ENCODE results near the gene KLC1. TPM values are rescaled to one million over a fixed set of nuclear protein-coding genes. Genes with fewer than 3 reads are reported as not detected.

Gene KLC1
- total and polyA plus RNA-seq, 2 donors (not counting 1 experiment from before 2014, with no cell fraction given): 102 to 243 TPM

DNA sequence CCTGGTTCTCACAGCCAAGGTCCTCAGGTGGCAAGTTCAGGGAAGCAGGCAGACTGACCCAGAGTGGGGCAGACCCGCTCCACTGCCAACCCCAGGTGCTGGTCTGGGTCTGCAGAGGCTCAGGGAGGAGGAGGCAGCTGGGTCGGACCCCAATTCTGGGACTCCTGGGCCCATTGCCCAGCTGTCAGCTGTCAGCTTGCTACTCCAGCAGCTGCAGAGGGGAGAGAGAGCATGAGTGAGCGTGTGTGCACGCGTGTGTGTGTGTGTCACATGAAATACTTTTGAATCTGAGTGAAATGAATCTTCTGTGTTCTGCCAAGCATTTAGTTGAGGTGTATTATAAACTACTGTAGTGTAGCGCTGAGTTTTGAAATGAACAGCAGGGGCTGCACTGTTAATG is 55.5 kb downstream of the KLC1 start:
- intact Hi-C loops (cut with micrococcal nuclease): no loop called here
- Histone ChIP-seq H3K4me3 (ENCODE audit: control extremely low read depth in 1 of 5, extremely low read depth in 1 of 5, insufficient read depth in 1 of 5, low read depth in 2 of 5, low read length in 4 of 5) (no peak overlapping the region), H3K27me3 (replicated peaks in 1 of 4; ENCODE audit: control extremely low read depth in 1 of 4, control insufficient read depth in 3 of 4, insufficient read depth in 4 of 4, low read length in 3 of 4) (no peaks in the 10 kb centered on the region), H2AFZ (ENCODE audit: insufficient read depth, low read depth, low read length, poor library complexity, severe bottlenecking) (no peak overlapping the region), H3K9ac (ENCODE audit: low read length) (no peak overlapping the region), H3K4me1 (ENCODE audit: control insufficient read depth in 2 of 2, insufficient read depth in 2 of 2, low read length in 2 of 2) (peaks cover 15 to 18% of the 10 kb centered on the region in 2 donors), H3K9me3 (ENCODE audit: control extremely low read depth in 1 of 3, control insufficient read depth in 2 of 3, insufficient read depth in 1 of 3, low read length in 2 of 3) (no peaks in the 10 kb centered on the region), H3K79me2 (ENCODE audit: control insufficient read depth, insufficient read depth, low read length) (peaks cover 44% of the 10 kb centered on the region), H4K20me1 (ENCODE audit: control insufficient read depth, insufficient read depth, low read length, poor library complexity, severe bottlenecking) (peaks cover 14% of the 10 kb centered on the region), H3K27ac (ENCODE audit: low read length in 2 of 2) (no peak overlapping the region), H3K4me2 (replicated peaks; ENCODE audit: low read depth, low read length, poor library complexity, severe bottlenecking) (no peak overlapping the region), H3K36me3 (replicated peaks in 1 of 2; ENCODE audit: control extremely low read depth in 1 of 2, control insufficient read depth in 1 of 2, extremely low read depth in 1 of 2, insufficient read depth in 2 of 2, low read length in 1 of 2) (peaks cover 12 to 80% of the 10 kb centered on the region in 2 experiments)
- WGBS (ENCODE audit: insufficient coverage): 84% methylated on average over 6 of the region's 6 CpGs
- Mint-ChIP-seq H3K4me3 (no peak overlapping the region), H3K4me1 (peaks cover 15% of the 10 kb centered on the region), H3K27ac (no peak overlapping the region), H3K9me3 (ENCODE audit: insufficient read depth) (no peaks in the 10 kb centered on the region), H3K27me3 (no peaks in the 10 kb centered on the region)
- POLR2A ChIA-PET: no interaction called here
- CTCF ChIA-PET: no interaction called here
- TF ChIP-seq, protein P1, sequence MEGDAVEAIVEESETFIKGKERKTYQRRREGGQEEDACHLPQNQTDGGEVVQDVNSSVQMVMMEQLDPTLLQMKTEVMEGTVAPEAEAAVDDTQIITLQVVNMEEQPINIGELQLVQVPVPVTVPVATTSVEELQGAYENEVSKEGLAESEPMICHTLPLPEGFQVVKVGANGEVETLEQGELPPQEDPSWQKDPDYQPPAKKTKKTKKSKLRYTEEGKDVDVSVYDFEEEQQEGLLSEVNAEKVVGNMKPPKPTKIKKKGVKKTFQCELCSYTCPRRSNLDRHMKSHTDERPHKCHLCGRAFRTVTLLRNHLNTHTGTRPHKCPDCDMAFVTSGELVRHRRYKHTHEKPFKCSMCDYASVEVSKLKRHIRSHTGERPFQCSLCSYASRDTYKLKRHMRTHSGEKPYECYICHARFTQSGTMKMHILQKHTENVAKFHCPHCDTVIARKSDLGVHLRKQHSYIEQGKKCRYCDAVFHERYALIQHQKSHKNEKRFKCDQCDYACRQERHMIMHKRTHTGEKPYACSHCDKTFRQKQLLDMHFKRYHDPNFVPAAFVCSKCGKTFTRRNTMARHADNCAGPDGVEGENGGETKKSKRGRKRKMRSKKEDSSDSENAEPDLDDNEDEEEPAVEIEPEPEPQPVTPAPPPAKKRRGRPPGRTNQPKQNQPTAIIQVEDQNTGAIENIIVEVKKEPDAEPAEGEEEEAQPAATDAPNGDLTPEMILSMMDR (IDR thresholded peaks at IDR 0.05): no peak
- TF ChIP-seq EZH2 (IDR thresholded peaks at IDR 0.05; ENCODE audit: borderline replicate concordance, insufficient read depth, low read depth, low read length, poor library complexity, severe bottlenecking): no peak
- DNase-seq (no peak), ATAC-seq (ENCODE audit: low read depth) (no peak)

DNA sequence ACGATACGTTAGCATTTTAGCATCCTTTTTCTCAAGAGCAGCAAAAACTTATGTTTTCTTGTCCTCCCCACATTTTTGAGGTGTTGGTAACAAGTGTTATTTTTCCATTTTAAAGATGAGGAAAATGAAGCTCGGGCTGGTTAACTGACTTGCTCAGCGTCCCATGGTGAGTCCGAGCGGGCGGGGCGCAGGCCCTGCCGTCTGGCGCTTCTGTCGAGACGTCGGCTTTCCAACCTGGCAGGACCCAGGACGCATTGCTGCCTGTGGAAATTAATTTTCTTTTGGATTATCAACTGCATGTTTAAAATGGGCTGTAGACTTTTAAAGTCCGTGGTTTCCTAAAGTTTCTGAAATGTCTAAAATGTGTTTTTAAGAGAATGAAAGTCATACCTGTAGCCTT is 55.9 kb downstream of the KLC1 start:
- TF ChIP-seq, protein P1 (IDR thresholded peaks at IDR 0.05): no peak
- no peak for TF ChIP-seq EZH2 (IDR thresholded peaks at IDR 0.05; ENCODE audit: borderline replicate concordance, insufficient read depth, low read depth, low read length, poor library complexity, severe bottlenecking)
- intact Hi-C loops (cut with micrococcal nuclease): no loop called here
- Mint-ChIP-seq H3K27me3 (no peaks in the 10 kb centered on the region), H3K27ac (no peak overlapping the region), H3K9me3 (ENCODE audit: insufficient read depth) (no peaks in the 10 kb centered on the region), H3K4me1 (peaks cover 15% of the 10 kb centered on the region), H3K4me3 (no peak overlapping the region)
- Histone ChIP-seq H3K9me3 (ENCODE audit: control extremely low read depth in 1 of 3, control insufficient read depth in 2 of 3, insufficient read depth in 1 of 3, low read length in 2 of 3) (no peaks in the 10 kb centered on the region), H3K4me2 (replicated peaks; ENCODE audit: low read depth, low read length, poor library complexity, severe bottlenecking) (no peak overlapping the region), H3K27ac (ENCODE audit: low read length in 2 of 2) (no peak overlapping the region), H4K20me1 (ENCODE audit: control insufficient read depth, insufficient read depth, low read length, poor library complexity, severe bottlenecking) (peaks cover 14% of the 10 kb centered on the region), H3K79me2 (ENCODE audit: control insufficient read depth, insufficient read depth, low read length) (peaks cover 44% of the 10 kb centered on the region), H3K27me3 (replicated peaks in 1 of 4; ENCODE audit: control extremely low read depth in 1 of 4, control insufficient read depth in 3 of 4, insufficient read depth in 4 of 4, low read length in 3 of 4) (no peaks in the 10 kb centered on the region), H3K4me1 (ENCODE audit: control insufficient read depth in 2 of 2, insufficient read depth in 2 of 2, low read length in 2 of 2) (peaks cover 16 to 18% of the 10 kb centered on the region in 2 donors), H3K4me3 (ENCODE audit: control extremely low read depth in 1 of 5, extremely low read depth in 1 of 5, insufficient read depth in 1 of 5, low read depth in 2 of 5, low read length in 4 of 5) (no peak overlapping the region), H3K9ac (ENCODE audit: low read length) (no peak overlapping the region), H3K36me3 (replicated peaks in 1 of 2; ENCODE audit: control extremely low read depth in 1 of 2, control insufficient read depth in 1 of 2, extremely low read depth in 1 of 2, insufficient read depth in 2 of 2, low read length in 1 of 2) (peaks cover 8 to 76% of the 10 kb centered on the region in 2 experiments), H2AFZ (ENCODE audit: insufficient read depth, low read depth, low read length, poor library complexity, severe bottlenecking) (no peak overlapping the region)
- DNase-seq: no peak
- POLR2A ChIA-PET: no interaction called here
- WGBS (ENCODE audit: insufficient coverage): 98% methylated on average over 12 of the region's 15 CpGs
- CTCF ChIA-PET: no interaction called here
- no peak for ATAC-seq (ENCODE audit: low read depth)

Measured in B cell (primary cell).